ENCODE data around the gene NOL8.

DNA sequence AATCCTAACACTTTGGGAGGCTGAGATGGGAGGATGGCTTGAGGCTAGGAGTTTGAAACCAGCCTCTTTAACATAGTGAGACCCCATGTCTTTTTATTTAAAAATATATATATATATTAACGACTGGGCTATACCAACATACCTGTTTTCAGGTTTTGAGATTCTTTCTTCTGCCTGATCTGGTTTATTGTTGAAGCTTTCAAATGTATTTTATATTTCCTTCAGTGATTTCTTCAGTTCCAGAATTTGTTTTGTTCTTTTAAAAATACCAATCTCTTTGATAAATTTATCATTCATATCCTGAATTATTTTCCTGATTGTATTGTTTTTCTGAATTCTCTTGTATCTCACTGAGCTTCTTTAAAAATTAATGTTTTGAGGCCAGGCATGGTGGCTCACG lies 48.0 kb upstream of the NOL8 start:
- TF ChIP-seq HMGA2 (CRISPR knock-in tag; IDR thresholded peaks at IDR 0.05) (no peak), CTCF (IDR thresholded peaks at IDR 0.05) (no peak), ETV6 (CRISPR knock-in tag; IDR thresholded peaks at IDR 0.05) (no peak), GABPB1 (CRISPR knock-in tag; IDR thresholded peaks at IDR 0.05) (no peak), ZNF219 (CRISPR knock-in tag; IDR thresholded peaks at IDR 0.05; ENCODE audit: borderline replicate concordance) (no peak), ZNF138 (CRISPR knock-in tag; conservative IDR thresholded peaks at IDR 0.05) (no peak), MAX (CRISPR knock-in tag; IDR thresholded peaks at IDR 0.05) (no peak)
- TF ChIP-seq, protein P1, sequence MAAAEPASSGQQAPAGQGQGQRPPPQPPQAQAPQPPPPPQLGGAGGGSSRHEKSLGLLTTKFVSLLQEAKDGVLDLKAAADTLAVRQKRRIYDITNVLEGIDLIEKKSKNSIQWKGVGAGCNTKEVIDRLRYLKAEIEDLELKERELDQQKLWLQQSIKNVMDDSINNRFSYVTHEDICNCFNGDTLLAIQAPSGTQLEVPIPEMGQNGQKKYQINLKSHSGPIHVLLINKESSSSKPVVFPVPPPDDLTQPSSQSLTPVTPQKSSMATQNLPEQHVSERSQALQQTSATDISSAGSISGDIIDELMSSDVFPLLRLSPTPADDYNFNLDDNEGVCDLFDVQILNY (CRISPR knock-in tag; IDR thresholded peaks at IDR 0.05), result no peak
